Ammon's horn (tissue), 1 donor: ENCODE measurements around the gene NCKAP5.
A peak's percentile ranks its signal among the peaks of the same experiment; 100 is the strongest.
"Not testable (repeated sequence)": the region's sequence is repeated elsewhere in the genome, so short reads cannot be mapped to it uniquely, and the experiment has no call there.

ENCODE experiments used
- DNase-seq: peaks from one replicate; pipeline ENCODE4 v3.0.0-alpha.2; 2016; ENCODE audit warnings: low spot score

NCKAP5 gene

DNA sequence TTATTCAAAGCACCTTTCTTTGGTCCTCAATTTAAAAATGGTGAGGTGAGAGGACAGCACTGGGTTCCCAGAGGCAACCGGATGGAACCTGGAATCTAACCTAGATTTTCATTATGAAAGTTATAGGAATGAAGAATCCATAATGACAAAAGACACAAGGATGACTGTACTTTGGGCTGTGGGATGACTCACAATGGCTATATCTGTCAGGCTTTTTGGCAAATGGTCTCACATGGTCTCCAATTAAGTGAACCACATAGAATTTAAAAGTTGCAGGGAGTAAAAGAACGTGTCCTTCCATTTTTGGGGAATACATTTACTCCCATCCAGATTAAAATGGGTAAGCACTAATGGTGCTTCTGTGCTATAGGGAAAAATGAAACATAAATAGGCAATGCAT is 866.5 kb downstream of the NCKAP5 start:
- no peak for DNase-seq

DNA sequence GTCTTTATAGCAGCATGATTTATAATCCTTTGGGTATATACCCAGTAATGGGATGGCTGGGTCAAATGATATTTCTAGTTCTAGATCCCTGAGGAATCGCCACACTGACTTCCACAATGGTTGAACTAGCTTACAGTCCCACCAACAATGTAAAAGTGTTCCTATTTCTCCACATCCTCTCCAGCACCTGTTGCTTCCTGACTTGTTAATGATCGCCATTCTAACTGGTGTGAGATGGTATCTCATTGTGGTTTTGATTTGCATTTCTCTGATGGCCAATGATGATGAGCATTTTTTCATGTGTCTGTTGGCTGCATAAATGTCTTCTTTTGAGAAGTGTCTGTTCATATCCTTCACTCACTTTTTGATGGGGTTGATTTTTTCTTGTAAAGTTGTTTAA is 868.5 kb downstream of the NCKAP5 start:
- DNase-seq: not testable (repeated sequence)

DNA sequence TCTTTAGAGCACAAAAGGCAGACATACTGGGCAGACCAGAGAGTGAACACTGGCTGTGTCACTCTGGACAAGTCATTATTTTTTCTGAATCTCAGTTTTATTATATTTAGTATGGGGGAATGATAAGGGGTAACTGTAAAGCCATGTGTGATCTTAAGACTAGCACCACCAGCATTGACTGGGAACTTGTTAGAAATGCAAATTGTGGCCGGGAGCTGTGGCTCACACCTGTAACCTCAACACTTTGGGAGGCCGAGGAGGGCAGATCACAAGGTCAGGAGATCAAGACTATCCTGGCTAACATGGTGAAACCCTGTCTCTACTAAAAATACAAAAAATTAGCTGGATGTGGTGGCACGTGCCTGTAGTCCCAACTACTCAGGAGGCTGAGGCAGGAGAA is 869.9 kb downstream of the NCKAP5 start:
- not testable (repeated sequence) for DNase-seq

DNA sequence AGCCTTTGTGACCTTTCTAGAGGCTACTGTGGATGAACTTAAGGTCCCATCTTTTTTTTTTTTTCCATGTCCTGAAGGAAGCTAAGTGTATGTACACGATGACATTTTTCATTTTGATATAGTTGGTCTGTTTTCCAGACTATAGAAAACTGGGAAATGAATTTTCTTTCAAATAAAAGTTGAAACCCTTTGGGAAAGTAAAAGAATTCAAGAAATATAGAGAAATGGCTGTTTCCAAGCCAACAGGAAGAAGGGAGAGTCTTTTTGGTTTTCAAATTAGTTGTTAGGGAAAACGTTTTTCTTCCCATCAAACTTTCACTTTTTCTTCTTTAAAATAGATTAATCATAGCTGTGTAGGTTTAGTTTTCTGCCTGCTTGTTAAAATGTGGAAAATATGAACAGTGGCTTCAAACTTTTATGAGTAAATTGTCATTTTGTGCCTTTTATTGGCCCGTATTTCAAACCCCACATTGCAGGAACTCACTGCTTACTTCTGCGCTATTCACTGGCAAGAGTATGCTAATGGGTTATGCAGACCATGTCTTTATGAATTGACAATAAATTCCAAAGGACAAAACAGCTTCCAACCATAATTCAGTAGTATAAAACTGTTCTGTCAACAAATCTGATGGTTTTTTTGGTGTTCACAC is 870.6 kb downstream of the NCKAP5 start:
- no peak for DNase-seq

DNA sequence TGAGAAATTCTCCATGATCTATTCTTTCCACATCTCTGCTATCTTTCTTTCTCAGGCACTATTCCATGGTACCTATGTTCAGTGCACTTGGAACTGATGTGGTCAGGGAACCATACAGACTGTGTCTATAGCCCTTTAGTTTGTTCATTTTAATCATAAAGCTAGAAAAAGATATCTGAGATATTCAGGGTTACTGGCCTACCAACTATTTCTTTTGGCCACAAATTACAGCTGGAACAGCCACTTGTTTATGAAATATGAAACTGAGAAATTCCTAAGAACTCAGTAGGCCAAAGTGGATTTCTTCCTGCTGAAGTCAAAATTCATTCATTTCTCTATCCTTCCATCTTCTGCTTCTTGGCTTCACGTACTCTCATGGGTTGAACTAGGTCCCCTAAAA is 875.4 kb downstream of the NCKAP5 start:
- no peak for DNase-seq

DNA sequence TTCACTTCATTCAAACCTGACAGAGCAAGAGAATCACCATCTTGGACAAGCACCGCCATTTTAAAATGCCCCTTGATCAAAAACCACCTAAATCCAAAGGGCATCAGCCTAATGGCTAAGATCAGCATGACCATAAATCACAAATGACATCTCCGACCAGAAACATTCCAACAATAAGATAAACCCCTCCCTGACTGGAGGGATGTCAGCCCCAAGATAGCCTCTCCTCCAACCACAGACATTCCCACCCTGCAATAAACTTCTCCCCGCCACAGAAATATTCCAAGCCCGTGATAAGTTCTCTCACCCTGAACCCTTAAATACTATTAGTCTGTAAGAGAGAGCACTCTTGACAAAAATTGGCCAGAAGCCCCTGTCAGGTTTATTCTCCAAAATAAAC is 876.7 kb downstream of the NCKAP5 start:
- no peak for DNase-seq

DNA sequence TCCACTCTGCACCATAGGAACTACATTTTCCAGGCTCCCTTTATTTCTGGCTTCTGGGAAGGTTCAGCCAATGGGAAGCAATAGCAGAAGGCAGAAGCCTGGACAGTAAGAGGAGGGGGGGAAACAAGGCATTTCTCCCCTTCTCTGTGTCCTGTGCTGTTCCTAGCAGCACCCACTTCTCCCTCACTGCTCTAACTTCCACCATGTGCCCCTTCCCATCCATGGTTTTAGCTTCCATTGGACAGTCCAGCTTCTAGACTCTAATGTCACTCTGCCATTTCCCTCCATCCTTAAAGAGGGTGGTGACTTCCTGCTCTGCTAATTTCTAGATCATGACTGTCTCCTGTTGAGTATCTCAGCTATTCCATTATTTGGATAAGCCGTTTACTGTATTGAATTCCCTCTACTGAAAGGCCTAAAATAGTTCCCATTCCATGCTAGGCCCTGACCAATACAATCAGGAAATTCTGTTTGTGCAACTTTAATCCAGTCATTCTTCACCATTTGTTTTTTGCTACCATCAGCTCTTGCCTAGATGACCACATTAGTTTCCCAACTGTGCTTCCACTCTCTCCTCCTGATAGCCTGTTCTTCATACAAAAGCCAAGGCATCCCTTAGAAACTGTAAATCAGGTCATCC is 877.5 kb downstream of the NCKAP5 start:
- DNase-seq: no peak

DNA sequence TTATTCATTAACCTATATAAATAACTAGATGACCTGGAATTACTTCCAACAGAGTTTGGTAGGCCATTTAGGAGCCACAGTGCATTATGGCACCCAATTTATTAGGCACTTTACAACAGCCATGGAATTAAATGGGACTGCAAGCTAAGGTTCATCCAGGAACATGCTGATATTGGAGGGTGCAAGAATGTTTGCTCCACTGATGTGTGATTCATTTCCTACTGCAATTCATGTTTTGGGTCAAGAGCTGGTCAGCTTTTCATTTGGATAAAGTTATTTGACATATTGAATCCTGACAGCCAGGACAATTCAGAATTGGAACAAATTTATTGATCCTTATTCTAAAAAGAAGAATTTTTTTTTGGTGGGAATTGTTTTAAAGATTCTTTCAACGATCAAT is 886.5 kb downstream of the NCKAP5 start:
- DNase-seq: no peak

DNA sequence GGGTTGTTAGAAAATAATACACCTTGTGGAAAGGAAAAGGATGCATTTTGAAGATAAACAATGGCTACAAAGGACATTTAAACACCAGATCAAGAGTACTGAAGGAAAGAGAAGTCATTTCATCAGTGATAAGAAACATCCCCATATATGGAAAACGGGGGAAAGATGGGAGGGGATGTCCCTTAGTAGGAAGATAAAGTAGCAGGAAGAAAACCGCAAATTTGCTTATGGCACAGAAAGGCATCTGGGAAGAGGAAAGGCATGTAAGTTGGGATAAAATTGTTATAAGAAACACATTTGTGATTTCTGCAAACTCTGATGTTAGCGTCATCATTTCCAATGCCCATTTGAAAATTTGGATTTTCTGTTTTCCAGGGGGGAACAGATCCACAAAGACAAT is 887.7 kb downstream of the NCKAP5 start:
- DNase-seq: no peak

DNA sequence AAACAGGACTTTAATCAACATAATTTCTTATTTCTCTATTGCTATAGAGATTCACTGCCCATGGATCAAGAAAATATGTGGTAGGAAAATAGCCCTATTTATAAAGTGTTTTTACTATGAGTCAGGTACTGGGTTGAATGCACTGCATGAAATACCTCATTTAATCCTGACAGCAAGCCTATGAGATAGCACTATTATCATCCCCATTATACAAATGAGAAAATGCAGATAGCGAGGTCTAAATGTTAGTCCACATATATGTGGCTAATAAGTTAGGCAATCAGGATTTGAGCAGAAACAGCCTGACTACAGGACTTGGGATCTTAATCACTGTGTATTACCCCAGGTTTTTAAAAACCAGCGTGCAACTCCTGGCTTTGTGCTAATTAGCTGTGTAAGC is 889.8 kb downstream of the NCKAP5 start:
- DNase-seq: no peak

DNA sequence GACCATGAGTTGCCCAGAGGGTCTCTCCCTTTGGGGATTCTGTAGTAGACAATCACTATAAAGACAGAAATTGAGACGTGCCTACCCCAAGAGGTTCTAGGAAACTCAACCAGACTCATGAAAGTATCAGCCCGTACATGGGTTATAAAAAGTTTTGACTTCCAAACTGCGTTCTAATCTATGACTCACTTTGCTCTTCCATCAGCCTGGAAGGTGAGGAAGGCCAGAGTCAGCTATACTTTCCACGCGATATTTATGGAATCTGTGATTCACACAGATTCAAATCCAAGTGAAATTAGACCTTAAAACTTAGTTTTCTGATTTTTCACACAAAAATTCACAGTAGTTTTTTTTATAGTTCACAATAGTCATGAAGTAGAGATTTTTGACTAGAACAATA is 890.6 kb downstream of the NCKAP5 start:
- DNase-seq: no peak

DNA sequence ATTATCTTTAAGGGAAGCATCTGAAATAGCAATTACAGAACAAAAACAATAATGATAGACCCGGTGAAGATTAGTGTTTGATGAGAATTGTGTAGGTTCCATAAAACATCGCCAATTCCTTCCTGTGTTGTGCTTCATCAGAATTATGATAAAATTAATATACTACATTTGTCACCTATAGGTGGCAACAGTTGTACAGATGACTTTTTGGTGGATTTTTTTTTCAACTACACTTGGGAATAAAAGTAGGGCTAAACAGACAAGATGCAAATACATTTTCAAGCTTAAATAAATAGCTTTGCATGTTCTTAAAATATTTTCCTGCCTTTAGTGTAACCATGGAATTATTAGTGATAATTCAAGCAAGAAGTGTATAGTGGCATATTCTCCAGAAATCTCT is 891.3 kb downstream of the NCKAP5 start:
- no peak for DNase-seq

DNA sequence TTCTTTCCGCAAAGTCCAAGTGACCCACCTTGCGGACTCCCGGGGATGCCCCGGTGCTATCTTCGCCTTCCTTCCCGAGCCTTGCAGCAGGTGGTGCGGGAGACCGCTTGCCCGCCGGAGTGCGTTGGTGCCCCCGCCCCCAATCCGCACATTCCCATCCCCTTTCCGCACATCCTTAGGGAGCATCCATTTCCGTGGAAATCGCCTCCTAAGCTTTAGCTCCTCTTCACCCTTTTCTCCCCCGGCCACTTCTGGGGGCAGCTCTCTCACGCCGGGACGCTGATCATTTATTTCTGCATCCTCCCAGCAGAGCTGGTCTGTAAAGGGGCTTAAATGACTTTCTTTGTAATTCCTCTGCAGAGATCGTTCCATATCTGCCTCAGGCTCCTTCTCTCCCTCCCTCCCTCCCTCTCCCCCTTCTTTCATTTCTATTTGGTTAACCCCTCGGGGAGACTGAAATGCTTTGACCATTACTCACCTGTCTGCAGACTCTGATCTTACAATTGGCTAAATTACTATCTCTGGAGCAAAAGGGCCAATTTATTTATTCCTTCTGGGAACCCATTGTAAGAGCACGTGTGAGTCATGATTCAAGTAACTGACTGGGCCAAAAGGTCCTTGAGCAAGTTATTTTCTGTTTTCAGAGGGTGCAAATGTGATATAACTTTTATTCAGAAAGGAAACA is 897.0 kb downstream of the NCKAP5 start:
- DNase-seq: peak; percentile 12

DNA sequence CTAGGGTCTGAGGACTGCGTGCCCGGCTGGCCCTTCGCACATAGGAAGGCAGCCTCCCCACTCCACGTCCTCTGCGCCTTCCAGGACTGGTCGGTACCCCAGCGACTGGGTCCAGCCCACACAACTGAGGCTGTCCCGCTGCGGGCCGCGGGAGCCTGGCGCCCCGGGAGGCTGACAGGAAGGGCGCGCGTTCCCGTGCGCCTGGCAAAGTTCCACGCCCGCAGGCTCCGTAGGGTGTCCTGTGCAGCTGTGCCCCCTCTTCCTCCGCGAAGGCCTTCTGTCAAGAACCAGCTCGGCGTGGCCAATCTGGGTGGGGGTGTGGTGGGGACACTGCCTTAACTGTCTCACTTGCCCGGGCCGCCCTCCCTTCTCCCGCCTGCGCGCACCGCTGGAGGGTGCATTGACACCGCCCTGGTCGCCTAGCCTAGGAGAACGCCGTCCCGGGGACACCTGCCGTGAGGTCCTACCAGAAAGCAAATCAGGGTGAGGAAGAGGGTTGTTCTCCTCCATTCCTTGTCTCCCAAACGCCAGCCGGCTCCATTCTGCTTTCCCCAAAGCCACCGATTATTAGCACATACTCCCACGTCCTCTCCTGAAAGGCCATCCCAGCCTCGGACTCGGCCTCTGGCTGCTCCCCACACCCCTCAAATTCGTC is 897.6 kb downstream of the NCKAP5 start:
- DNase-seq: peak; percentile 42

DNA sequence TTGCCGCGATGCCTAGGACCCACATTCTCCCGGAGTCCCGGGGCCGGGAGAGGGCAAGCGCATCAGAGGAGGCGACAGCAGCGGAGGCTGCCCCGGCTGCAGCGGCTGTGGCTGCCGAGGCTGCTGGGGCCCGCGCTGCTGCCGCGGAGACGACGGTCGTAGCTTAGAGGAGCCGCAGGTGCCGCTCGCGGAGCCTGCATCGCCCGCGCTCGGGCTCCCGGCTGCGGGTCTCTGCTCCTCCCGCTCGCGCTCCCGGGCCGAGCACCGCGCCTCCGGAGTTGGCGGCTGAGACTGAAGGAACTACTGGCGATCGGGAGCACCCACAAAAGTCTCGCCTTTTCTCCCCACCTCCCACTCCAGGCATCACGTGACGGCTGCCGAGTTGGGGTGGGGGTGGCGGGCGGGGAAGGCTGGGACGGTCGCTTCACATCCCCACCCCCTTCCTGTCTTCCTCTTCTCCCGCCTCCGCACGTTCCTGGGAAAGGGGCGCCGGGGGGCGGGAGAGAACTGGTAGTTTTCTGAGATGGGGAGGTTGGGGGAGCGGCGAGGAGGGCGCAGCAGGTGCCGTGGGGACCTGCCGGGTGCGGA is 898.3 kb downstream of the NCKAP5 start, which contains the start of gene LYPD1:
TSS of gene LYPD1 (minus strand) at position 298 of the 588 bp plus-strand sequence. CDS start at position 25, 273 bp downstream.
- peak; percentile 47 for DNase-seq

DNA sequence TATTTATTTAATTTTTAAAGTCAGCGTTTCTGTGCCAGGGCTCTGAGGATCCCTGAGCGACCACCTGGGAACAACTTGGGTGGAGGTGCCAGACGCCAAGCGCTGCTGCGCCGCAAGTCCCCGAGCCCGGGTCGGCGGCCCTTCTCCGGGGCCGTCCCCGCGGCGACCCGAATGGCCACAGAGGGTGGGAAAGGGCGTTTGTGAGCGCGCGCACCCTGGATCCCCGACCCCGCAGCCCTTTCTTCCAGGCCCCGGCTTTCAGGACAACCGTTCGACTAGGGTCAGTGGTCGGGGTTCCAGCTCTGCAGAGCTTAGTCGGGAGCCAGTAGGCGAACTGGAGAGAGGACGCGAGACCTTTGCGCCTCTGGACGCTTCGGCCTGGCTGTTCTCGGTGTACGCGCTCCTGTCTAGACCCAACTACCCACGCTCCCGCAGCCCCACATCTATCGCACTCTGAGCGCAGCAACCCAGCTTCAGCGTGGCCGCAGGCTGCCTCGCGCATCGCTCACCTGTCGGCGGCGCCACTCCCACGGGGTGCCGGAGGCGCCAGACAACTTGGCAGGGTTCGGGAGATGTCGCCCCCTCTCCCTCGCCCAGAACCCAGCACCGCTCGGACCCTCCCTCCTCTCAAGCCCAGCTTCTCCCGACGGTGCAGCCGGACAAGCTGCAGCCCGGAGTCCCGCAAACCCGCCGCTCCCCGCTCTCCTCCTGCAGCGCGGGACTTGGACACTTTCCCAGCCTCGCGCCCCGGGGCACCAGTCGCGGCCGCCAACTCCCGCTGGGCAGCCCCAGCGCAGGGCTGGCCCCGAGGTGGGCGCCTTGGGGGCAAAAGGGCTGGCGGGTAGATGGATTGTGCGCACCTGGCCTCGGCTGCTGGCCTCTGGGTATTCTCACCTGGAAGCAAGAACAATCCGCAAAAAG is 899.0 kb downstream of the NCKAP5 start:
- DNase-seq: peak; percentile 34

DNA sequence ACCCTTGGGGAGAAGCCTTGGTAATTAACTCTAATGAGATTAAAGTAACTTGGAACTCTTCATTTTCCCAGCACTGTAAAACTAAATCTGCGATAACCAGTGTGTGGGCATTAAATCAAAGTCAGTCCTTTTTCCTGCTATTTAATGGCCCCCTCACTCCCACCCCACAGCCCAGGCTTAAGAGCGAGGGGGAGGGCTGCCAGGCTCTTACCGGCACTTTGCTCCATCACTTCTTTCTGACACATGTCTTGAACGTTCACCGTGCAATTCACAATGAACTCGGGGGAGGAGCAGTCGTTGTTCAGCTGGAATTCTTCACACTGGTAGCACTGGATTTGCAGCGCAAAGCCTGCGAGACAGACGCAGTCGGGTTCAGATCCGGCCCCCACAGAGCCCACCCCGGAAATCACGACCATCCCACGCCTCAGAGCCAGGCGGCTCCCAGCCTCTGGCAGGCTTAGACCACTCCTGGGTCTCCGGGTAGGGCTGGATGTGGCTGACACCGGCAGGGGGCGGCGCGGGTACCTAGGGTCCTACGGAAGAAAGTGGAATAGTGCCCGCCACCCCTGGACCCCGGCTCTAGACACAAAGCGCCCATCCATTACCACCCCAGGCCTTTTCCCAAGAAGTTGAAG is 900.0 kb downstream of the NCKAP5 start:
- peak; percentile 29 for DNase-seq

DNA sequence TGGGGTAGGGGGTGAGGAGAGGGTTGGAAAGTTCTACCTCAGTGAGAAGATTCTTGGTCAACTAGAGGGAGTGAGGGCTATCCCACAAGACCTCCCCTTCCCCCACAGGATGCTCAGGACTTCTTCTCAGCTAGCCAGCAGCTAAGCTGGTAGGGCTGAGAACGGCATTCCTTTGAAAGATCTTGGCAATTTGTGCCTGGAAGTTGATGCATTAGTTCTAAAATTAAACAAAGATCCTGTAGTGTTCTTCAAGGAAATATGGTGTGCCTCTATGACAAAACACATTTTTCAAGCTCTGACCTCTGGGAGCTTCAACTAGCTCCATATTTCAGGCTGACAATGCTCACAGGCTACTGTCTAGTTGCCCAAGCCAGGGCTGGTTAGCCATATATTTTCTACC is 900.6 kb downstream of the NCKAP5 start:
- no peak for DNase-seq

DNA sequence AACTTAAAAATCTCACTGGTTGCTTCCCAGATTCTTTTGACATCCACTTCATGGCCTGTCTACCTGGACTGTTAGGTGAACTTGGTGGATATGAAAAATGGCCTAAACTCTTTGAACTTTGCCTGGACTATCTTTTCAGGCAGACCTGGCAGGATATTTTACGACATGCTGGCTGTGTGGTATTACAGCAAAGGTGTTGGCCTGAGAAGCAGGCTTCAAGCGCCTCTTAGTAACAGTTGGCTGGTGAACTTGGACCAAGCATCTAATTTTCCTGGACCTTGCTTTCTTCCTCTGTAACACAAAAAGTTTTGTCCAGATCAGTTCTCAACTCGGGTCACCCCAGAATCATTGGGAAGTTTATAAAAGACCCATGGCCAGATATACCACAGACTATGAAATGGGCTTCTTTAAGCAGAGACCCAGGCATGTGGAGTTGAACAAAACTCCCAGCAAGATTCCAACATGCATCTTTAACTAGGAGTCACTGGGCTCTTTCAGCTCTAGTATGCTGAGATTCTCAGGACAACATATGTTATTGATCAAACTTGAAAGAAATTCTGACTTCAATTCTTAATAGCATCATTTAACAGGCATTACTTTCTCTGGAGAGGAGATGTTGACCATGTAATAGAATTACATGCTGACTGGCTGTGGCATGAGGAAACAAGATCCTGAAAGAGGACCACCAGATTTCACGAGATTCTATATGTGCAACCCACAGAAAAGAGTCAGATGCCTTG is 902.7 kb downstream of the NCKAP5 start:
- DNase-seq: no peak

DNA sequence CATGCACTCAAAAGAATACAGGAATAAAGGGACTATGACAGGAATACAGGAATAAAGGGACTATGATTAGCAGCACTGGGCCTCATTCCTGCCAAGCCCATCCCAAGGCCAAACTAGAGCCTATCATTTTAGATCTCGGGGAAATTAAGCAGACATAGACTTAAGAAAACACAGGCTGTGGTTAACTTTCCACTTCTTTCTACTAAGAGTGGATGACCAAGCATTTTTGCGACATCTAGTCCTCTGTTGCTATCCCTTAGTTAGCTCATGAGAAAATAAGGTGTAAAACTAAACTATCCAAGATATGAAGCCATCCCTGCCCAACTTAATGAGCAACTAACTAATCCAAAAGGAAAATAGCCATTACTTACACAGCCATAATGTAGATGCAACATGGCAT is 904.2 kb downstream of the NCKAP5 start:
- no peak for DNase-seq
